Body of pancreas (tissue), 4 donors: ENCODE results near the gene ARHGAP24.

Experiments used
- CTCF ChIP-seq, 7 experiments: fragments of 450-650 bp in 4 of 7; fragments of 200-600 bp in 3 of 7; sonication (generic) in 3 of 7; IDR thresholded peaks; one replicate each; pipeline ENCODE4 v1.5.1; 2016 to 2019; ENCODE audit warnings: antibody characterized with exemption in 7 of 7
- POLR2A ChIP-seq, 3 donors: fragments of 450-650 bp; IDR thresholded peaks; one replicate each; pipeline ENCODE4 v1.6.1; 2016; ENCODE audit warnings: antibody characterized with exemption in 3 of 3, mild to moderate bottlenecking in 2 of 3

DNA sequence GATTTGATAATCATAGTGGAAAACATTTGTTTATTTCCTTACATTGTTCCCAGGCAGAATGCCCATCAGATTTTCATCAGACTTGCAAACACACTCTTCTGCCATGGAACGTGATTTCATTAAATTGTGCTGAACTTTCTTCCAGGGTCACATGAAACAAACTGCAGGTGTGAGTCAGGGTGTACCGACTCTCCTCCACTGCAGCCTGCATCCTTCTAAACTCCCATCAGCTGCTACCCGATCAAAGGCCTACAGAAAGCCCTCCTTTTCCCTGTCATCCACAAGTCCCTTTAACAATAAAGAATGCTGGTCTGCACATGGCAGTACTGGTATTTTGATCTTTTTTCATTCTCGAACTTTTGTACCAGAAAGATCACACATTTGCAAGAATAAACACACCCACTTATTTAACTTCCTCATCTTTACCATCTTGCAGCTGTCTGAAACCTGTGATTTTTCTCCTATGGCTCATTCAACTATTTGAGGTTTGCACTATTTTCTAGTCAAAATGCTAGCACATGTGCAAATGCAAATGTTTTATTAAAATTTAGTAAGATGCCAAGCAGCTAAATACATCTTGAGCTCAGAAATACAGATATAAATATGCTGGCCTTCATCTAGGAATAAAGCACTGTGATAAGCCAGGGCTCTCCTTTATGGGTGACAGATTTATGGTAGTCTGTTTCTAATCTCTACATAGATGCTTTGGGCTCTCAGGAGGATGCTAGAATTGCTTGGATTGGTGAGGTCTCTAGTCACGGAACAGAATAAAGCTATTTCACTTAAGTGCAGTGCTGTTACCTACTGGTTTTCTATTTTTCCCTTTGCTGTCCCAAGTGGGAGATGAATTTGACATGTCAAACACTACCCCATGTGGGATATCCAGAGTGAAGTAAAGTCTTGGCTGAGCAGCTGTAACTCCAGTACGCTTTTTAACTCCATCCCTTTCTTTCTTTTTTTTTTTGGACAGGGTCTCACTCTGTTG, 25.8 kb upstream of the ARHGAP24 start:
- TF ChIP-seq CTCF (IDR thresholded peaks at IDR 0.05) (no peak), POLR2A (IDR thresholded peaks at IDR 0.05) (no peak)
